ENCODE results near the gene GRM7.
A peak's percentile ranks its signal among the peaks of the same experiment; 100 is the strongest.

GRM7 gene

GRCh38 chr3:7322957-7323669 lies 462.2 kb downstream of the GRM7 start:
- DNase-seq = no peak

- DNase-seq = no peak
These were observed 467.4 kb downstream of the GRM7 start for GRCh38 chr3:7328339-7328738.

- DNase-seq = no peak
These were observed 471.8 kb downstream of the GRM7 start for GRCh38 chr3:7332696-7333095.

GRCh38 chr3:7333125-7333524 lies 472.2 kb downstream of the GRM7 start:
- no peak for DNase-seq

GRCh38 chr3:7340795-7341194 lies 479.9 kb downstream of the GRM7 start:
- DNase-seq = no peak

GRCh38 chr3:7346364-7346763 lies 485.4 kb downstream of the GRM7 start:
- no peak for DNase-seq

GRCh38 chr3:7357101-7357500 lies 496.2 kb downstream of the GRM7 start:
- DNase-seq = no peak

- DNase-seq = no peak
These were observed 507.1 kb downstream of the GRM7 start for GRCh38 chr3:7367968-7368367.

GRCh38 chr3:7368597-7368996 lies 507.7 kb downstream of the GRM7 start:
- DNase-seq = no peak

GRCh38 chr3:7371693-7372572 lies 511.0 kb downstream of the GRM7 start:
- no peak for DNase-seq

GRCh38 chr3:7377103-7377502 lies 516.2 kb downstream of the GRM7 start:
- no peak for DNase-seq

- DNase-seq = no peak
These were observed 520.8 kb downstream of the GRM7 start for GRCh38 chr3:7381741-7382140.

GRCh38 chr3:7382293-7383010 lies 521.5 kb downstream of the GRM7 start:
- DNase-seq = no peak

GRCh38 chr3:7385635-7386034 lies 524.7 kb downstream of the GRM7 start:
- DNase-seq = no peak

- no peak for DNase-seq
These were observed 527.1 kb downstream of the GRM7 start for GRCh38 chr3:7388026-7388425.

GRCh38 chr3:7392206-7392605 lies 531.3 kb downstream of the GRM7 start:
- no peak for DNase-seq

GRCh38 chr3:7393944-7394605 lies 533.2 kb downstream of the GRM7 start:
- DNase-seq = no peak

GRCh38 chr3:7396534-7396933 lies 535.6 kb downstream of the GRM7 start:
- DNase-seq = no peak

- DNase-seq = no peak
These were observed 536.2 kb downstream of the GRM7 start for GRCh38 chr3:7397097-7397496.

GRCh38 chr3:7400360-7400759 lies 539.4 kb downstream of the GRM7 start:
- no peak for DNase-seq

GRCh38 chr3:7401418-7401817 lies 540.5 kb downstream of the GRM7 start:
- no peak for DNase-seq

GRCh38 chr3:7407107-7407506 lies 546.2 kb downstream of the GRM7 start:
- peak in 1 of 2 experiments; percentile 6 for DNase-seq

- DNase-seq = no peak
These were observed 549.9 kb downstream of the GRM7 start for GRCh38 chr3:7410782-7411181.

Measured in Kasumi-1 (cell line).